Stomach (tissue), 4 donors: ENCODE results near the gene MT2A.

ENCODE experiments used
- POLR2AphosphoS5 ChIP-seq, 3 donors: sonication (generic); formaldehyde crosslinking; IDR thresholded peaks; one replicate each; pipeline ENCODE4 v1.6.1; 2016; ENCODE audit warnings: antibody characterized with exemption in 3 of 3
- TF ChIP-seq, protein P1 (sequence below), 7 experiments: fragments of 450-650 bp in 4 of 7; fragments of 200-600 bp in 3 of 7; sonication (generic) in 3 of 7; IDR thresholded peaks; one replicate each; pipeline ENCODE4 v1.5.1; 2016 to 2019; ENCODE audit warnings: antibody characterized with exemption in 7 of 7, control low read depth in 2 of 7, mild to moderate bottlenecking in 1 of 7

DNA sequence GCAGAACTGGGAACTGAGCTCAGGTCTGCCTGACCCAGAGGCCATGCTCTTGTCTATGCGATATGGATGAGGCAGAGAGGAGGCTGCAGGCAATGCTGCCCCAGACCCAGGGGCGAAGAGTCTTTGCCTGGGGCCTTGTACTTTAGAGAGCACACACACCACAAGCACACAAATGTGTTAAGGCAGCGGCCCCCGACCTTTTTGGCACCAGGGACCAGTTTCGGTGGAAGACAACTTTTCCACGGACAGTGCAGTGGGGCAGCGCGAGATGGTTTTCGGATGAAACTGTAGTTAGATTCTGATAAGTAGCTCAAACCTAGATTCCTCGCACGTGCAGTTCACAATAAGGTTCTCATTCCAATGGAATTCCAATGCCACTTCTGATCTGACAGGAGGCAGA, 36.9 kb upstream of the MT2A start:
- TF ChIP-seq, protein P1, sequence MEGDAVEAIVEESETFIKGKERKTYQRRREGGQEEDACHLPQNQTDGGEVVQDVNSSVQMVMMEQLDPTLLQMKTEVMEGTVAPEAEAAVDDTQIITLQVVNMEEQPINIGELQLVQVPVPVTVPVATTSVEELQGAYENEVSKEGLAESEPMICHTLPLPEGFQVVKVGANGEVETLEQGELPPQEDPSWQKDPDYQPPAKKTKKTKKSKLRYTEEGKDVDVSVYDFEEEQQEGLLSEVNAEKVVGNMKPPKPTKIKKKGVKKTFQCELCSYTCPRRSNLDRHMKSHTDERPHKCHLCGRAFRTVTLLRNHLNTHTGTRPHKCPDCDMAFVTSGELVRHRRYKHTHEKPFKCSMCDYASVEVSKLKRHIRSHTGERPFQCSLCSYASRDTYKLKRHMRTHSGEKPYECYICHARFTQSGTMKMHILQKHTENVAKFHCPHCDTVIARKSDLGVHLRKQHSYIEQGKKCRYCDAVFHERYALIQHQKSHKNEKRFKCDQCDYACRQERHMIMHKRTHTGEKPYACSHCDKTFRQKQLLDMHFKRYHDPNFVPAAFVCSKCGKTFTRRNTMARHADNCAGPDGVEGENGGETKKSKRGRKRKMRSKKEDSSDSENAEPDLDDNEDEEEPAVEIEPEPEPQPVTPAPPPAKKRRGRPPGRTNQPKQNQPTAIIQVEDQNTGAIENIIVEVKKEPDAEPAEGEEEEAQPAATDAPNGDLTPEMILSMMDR (IDR thresholded peaks at IDR 0.05), result no peak
- no peak for TF ChIP-seq POLR2AphosphoS5 (IDR thresholded peaks at IDR 0.05)
